Activated naive CD8-positive, alpha-beta T cell treated with anti-CD3 and anti-CD28 coated beads, Interleukin-2, amount 10 ng/mL, durations not matched to agents 7 days and 5 days (primary cell): ENCODE data around the gene NOX1. TPM values are rescaled to one million over a fixed set of nuclear protein-coding genes. Genes with fewer than 3 reads are reported as not detected.
"Not testable (repeated sequence)": the region's sequence is repeated elsewhere in the genome, so short reads cannot be mapped to it uniquely, and the experiment has no call there.

Experiments used
- ATAC-seq: fragments of 150-1000 bp; cut with Tn5 transposase; one replicate; pipeline ENCODE4 v1.10.0; 2021; ENCODE audit warnings: low read depth, moderate library complexity
- POLR2A ChIA-PET: fragments of 350-600 bp; sonication (Branson Sonifier 250); formaldehyde crosslinking; loops from one replicate; lab custom pipeline; 2021; ENCODE audit warnings: antibody characterized with exemption; lab: Charles Lee
- DNase-seq: peaks from one replicate; pipeline ENCODE4 v3.0.0; 2021
- H3K27ac Mint-ChIP-seq: one replicate; pipeline ENCODE4 v1.8.0; 2022; ENCODE audit warnings: mild to moderate bottlenecking, mixed read lengths
- H3K27me3 Mint-ChIP-seq: one replicate; pipeline ENCODE4 v1.8.0; 2022; ENCODE audit warnings: mild to moderate bottlenecking, moderate library complexity, mixed read lengths
- H3K36me3 Mint-ChIP-seq: one replicate; pipeline ENCODE4 v1.8.0; 2021; ENCODE audit warnings: mild to moderate bottlenecking, mixed read lengths
- H3K4me1 Mint-ChIP-seq: one replicate; pipeline ENCODE4 v1.8.0; 2021; ENCODE audit warnings: mixed read lengths
- H3K4me3 Mint-ChIP-seq: one replicate; pipeline ENCODE4 v1.8.0; 2022; ENCODE audit warnings: mild to moderate bottlenecking, moderate library complexity, mixed read lengths
- H3K9me3 Mint-ChIP-seq: one replicate; pipeline ENCODE4 v1.8.0; 2021; ENCODE audit warnings: mixed read lengths
- total RNA-seq, 2 experiments: library from RNA; stranded (reverse); gene quantifications; one replicate each; pipeline ENCODE4 v1.2.3, GENCODE V29; 2021

The NOX1 gene
- total RNA-seq, 2 experiments from 2014 or later, result not detected

DNA sequence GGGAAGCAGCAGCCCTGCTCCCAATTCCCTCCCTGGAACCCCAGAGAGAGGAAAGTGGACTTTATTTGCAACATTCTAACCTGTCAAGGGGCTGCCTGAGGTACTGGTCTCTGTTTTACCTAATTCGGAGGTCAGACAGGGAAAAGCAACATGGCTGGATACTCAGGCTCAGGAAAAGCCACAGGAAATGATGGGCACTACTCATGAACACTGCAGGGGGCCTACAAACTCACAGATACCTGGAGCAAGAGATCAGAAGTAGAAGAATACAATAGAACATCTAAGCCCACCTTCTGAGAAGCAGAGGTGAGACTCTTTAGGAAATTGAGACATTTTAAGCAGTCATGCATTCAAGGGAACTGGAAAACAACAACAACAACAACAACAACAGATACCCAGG lies 69.4 kb downstream of the NOX1 start:
- Mint-ChIP-seq H3K9me3 (peaks cover 1% of the 10 kb centered on the region), H3K27me3 (peaks cover 8% of the 10 kb centered on the region), H3K4me3 (no peak overlapping the region), H3K4me1 (no peaks in the 10 kb centered on the region), H3K36me3 (no peaks in the 10 kb centered on the region), H3K27ac (no peak overlapping the region)
- ATAC-seq (no peak), DNase-seq (no peak)
- POLR2A ChIA-PET, result no interaction called here

DNA sequence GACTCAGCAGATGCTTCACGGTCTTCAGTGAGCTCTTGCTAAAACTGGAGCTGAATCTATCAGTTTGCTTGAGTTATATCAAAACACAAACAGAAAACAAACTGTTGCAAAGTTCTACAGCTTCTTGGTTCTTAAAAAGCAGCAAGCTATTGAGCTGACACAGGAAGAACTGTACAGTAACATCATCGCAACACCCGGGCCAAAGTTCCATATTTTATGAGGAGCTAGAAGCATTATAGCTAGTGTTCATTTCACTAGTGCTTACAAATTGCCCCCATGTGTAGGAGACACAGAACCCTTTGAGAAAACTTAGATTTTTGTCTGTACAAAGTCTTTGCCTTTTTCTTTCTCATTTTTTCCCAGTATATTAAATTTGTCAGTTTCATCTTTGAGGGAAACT lies 71.3 kb downstream of the NOX1 start:
- Mint-ChIP-seq H3K27ac (no peak overlapping the region), H3K9me3 (peaks cover 1% of the 10 kb centered on the region), H3K4me1 (no peaks in the 10 kb centered on the region), H3K4me3 (no peak overlapping the region), H3K27me3 (peaks cover 7% of the 10 kb centered on the region), H3K36me3 (no peaks in the 10 kb centered on the region)
- no peak for DNase-seq
- ATAC-seq, result no peak
- POLR2A ChIA-PET, result no interaction called here

DNA sequence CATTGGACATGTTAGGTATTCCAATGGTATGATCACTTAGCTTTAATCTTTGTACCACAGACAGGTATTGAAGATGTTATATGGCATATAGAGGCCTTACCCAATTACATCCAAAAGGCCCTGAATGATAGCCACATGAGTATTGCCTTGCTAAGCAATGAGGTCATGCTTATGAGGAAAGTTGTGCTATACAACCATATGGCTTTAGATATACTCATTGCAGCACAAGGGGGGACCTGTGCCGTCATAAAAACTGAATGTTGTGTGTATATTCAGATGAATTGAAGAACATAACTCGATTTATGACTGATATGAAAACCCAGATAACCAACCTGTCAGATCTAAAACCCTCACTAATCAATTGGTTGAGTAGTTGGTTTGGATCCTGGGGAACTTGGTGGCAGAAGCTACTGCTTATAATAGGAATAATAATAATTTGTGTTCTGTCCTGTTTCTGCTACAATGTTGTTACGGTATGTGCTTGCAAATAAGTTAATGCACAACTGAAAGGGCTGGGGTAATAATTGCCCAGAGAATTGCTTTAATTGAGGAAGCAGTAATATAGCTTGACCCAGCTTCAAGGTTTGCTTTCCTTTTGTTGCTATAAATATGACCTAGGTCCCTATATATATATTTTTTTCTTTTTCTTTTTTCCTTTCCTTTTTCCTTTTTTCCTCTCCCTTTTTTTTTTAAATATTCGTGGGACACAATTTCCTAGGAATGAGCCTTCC lies 75.5 kb downstream of the NOX1 start:
- no peak overlapping the region for H3K27ac Mint-ChIP-seq
- POLR2A ChIA-PET, result no interaction called here
- DNase-seq (no peak), ATAC-seq (no peak)
- no peaks in the 10 kb centered on the region for H3K9me3 Mint-ChIP-seq
- H3K36me3 Mint-ChIP-seq, result no peaks in the 10 kb centered on the region
- H3K4me3 Mint-ChIP-seq, result no peak overlapping the region
- peaks cover 3% of the 10 kb centered on the region for H3K27me3 Mint-ChIP-seq
- H3K4me1 Mint-ChIP-seq, result no peaks in the 10 kb centered on the region

DNA sequence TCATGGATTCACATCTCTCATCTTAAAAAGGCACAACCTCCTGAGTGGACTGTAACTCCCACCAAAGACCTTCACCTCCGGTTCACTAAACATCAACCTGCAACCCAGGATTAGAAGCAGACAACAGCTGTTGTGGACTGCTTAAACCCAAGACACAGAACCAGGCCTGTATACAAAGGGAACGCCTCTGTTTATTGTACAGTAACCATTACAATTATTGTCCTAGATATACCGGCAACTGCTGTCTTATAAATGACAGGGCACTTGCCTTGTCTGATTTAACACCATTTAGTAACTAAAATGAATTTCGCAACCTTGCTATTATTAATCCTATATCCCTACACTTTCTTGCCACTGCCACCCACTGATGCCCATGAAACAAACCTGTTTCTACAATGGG lies 76.8 kb downstream of the NOX1 start:
- Mint-ChIP-seq H3K36me3 (no peaks in the 10 kb centered on the region), H3K4me3 (no peak overlapping the region), H3K27me3 (peaks cover 5% of the 10 kb centered on the region), H3K9me3 (no peaks in the 10 kb centered on the region), H3K27ac (no peak overlapping the region), H3K4me1 (no peaks in the 10 kb centered on the region)
- DNase-seq (no peak), ATAC-seq (no peak)
- POLR2A ChIA-PET, result no interaction called here

DNA sequence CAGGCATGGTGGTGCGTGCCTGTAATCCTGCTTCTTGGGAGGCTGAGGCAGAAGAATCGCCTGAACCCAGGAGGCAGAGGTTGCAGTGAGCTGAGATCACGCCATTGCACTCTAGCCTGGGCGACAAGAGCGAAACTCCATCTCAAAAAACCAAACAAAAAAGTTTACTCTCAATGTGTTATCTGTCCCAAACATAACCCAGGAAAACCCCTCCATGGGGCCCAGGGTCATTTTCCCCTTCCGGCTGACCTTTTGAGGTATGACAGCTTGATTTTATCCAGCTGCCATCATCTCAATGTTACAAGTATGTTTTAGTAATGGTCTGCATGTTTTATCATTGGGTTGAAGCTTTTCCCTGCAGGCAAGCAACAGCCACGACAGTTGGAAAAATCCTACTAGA lies 77.8 kb downstream of the NOX1 start:
- DNase-seq, H3K36me3 Mint-ChIP-seq, POLR2A ChIA-PET, ATAC-seq, H3K4me3 Mint-ChIP-seq, H3K4me1 Mint-ChIP-seq, H3K27me3 Mint-ChIP-seq, H3K9me3 Mint-ChIP-seq, H3K27ac Mint-ChIP-seq: not testable (repeated sequence)

Other genes starting within 250 kb of the NOX1 start
- gene TSPAN6, start 237.6 kb downstream of the NOX1 start, total RNA-seq, result under 1 TPM; 0.17 TPM
- gene SRPX2, start 230.2 kb downstream of the NOX1 start, total RNA-seq, result not detected
- not detected for gene SYTL4, start 142.2 kb downstream of the NOX1 start, total RNA-seq
- 10 to 100 TPM; 28.1 to 30.7 TPM for gene CSTF2, start 54.0 kb downstream of the NOX1 start, total RNA-seq
- gene XKRX, start 54.6 kb upstream of the NOX1 start, total RNA-seq, result under 1 TPM; 0.14 to 0.23 TPM
- not detected for gene ARL13A, start 95.3 kb upstream of the NOX1 start, total RNA-seq
- 10 to 100 TPM; 33.0 to 34.0 TPM for gene TRMT2B, start 177.8 kb upstream of the NOX1 start, total RNA-seq
- gene TMEM35A, start 204.5 kb upstream of the NOX1 start, total RNA-seq, result not detected
- 10 to 100 TPM; 21.4 to 24.6 TPM for gene CENPI, start 223.8 kb upstream of the NOX1 start, total RNA-seq